Tibial nerve (tissue), 3 donors: Measurements from ENCODE around the gene TRAF3.

Experiments used
- POLR2A ChIP-seq, 2 donors: fragments of 450-650 bp; IDR thresholded peaks; one replicate each; pipeline ENCODE4 v1.6.1; 2017; ENCODE audit warnings: antibody characterized with exemption in 2 of 2, mild to moderate bottlenecking in 2 of 2, moderate library complexity in 2 of 2
- TF ChIP-seq, protein P1 (sequence below), 5 experiments: fragments of 200-600 bp in 3 of 5; fragments of 450-650 bp in 2 of 5; sonication (generic) in 3 of 5; IDR thresholded peaks; one replicate each; pipeline ENCODE4 v1.5.1; 2016 to 2019; ENCODE audit warnings: antibody characterized with exemption in 5 of 5, mild to moderate bottlenecking in 3 of 5, moderate library complexity in 2 of 5

DNA sequence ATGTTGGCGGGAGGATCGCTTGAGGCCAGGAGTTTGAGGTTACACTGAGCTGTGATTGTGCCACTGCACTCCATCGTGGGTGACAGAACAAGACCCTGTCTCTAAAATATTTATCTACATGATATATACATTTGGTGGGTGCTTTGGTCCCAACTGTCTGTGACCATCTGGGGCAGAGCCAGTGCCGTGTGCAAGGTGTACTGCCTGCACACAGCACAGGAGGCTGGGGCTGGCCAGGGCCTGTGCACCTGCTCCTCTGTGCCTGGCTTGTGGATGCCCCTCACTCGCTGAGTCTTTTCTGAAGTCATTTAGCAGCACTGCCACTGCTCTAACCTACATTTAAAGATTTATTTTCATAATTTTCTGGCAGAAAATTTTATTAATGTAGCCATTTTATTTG lies 58.7 kb downstream of the TRAF3 start:
- TF ChIP-seq POLR2A (IDR thresholded peaks at IDR 0.05): no peak
- TF ChIP-seq, protein P1, sequence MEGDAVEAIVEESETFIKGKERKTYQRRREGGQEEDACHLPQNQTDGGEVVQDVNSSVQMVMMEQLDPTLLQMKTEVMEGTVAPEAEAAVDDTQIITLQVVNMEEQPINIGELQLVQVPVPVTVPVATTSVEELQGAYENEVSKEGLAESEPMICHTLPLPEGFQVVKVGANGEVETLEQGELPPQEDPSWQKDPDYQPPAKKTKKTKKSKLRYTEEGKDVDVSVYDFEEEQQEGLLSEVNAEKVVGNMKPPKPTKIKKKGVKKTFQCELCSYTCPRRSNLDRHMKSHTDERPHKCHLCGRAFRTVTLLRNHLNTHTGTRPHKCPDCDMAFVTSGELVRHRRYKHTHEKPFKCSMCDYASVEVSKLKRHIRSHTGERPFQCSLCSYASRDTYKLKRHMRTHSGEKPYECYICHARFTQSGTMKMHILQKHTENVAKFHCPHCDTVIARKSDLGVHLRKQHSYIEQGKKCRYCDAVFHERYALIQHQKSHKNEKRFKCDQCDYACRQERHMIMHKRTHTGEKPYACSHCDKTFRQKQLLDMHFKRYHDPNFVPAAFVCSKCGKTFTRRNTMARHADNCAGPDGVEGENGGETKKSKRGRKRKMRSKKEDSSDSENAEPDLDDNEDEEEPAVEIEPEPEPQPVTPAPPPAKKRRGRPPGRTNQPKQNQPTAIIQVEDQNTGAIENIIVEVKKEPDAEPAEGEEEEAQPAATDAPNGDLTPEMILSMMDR (IDR thresholded peaks at IDR 0.05): no peak
